Fibroblast of skin of left biceps (primary cell): ENCODE data around the gene FOXD3.

Experiments used
- DNase-seq, 2 experiments: peaks; one replicate each; pipeline ENCODE4 v3.0.0-alpha.2; 2013; ENCODE audit warnings: low read depth in 2 of 2

The FOXD3 gene

GRCh38 chr1:63362073-63362472 is 39.7 kb downstream of the FOXD3 start:
- DNase-seq = no peak

- no peak for DNase-seq
Observed at GRCh38 chr1:63362578-63362977, 40.2 kb downstream of the FOXD3 start.

GRCh38 chr1:63363014-63363413 is 40.6 kb downstream of the FOXD3 start:
- no peak for DNase-seq

GRCh38 chr1:63366908-63367214 is 44.5 kb downstream of the FOXD3 start:
- DNase-seq = no peak

- peak; percentile 80 to 87 for DNase-seq
Observed at GRCh38 chr1:63367215-63368103, 45.1 kb downstream of the FOXD3 start, which contains the start of gene ALG6. TSS of gene ALG6 (plus strand) at chr1:63367627. CDS start at chr1:63370978, 3,351 bp downstream.

GRCh38 chr1:63368131-63368530 is 45.8 kb downstream of the FOXD3 start:
- no peak for DNase-seq
